Astrocyte (in vitro differentiated cells and primary cell): ENCODE data around the gene SNX24. TPM values are rescaled to one million over a fixed set of nuclear protein-coding genes. Genes with fewer than 3 reads are reported as not detected.

Experiments
- DNase-seq: peaks from one replicate; pipeline ENCODE4 v3.0.0-alpha.2; 2010; ENCODE audit warnings: low read depth
- FAIRE-seq: peaks from 2 replicates; lab custom pipeline; 2011; peaks lifted over from hg19 to GRCh38; lab: Jason Lieb, UNC
- H2AFZ ChIP-seq: 2 replicates; pipeline ENCODE4 v1.6.0; 2012; ENCODE audit warnings: low read depth, low read length, inconsistent platforms
- H3K27ac ChIP-seq: 2 replicates; pipeline ENCODE4 v1.5.1; 2011; ENCODE audit warnings: low read depth, low read length, inconsistent platforms
- H3K27me3 ChIP-seq: 2 replicates; pipeline ENCODE4 v1.6.0; 2011; ENCODE audit warnings: low read length, inconsistent platforms; ENCODE audit not compliant: insufficient read depth
- H3K36me3 ChIP-seq: 2 replicates; pipeline ENCODE4 v1.5.1; 2011; ENCODE audit warnings: low read length, inconsistent platforms; ENCODE audit not compliant: insufficient read depth
- H3K4me1 ChIP-seq: 2 replicates; pipeline ENCODE4 v1.5.1; 2011; ENCODE audit warnings: low read length, inconsistent platforms; ENCODE audit not compliant: insufficient read depth
- H3K4me2 ChIP-seq: 2 replicates; pipeline ENCODE4 v1.6.0; 2012; ENCODE audit warnings: low read length, inconsistent platforms
- H3K4me3 ChIP-seq: 2 replicates; pipeline ENCODE4 v1.5.1; 2011; ENCODE audit warnings: low read depth, mild to moderate bottlenecking, low read length, inconsistent platforms; ENCODE audit not compliant: insufficient read depth
- H3K79me2 ChIP-seq: 2 replicates; pipeline ENCODE4 v1.6.0; 2012; ENCODE audit warnings: mild to moderate bottlenecking, low read length, inconsistent platforms; ENCODE audit not compliant: insufficient read depth
- H3K9ac ChIP-seq: 2 replicates; pipeline ENCODE4 v1.6.0; 2012; ENCODE audit warnings: mild to moderate bottlenecking, low read length, inconsistent platforms
- H3K9me3 ChIP-seq: 2 replicates; pipeline ENCODE4 v1.5.1; 2012; ENCODE audit warnings: low read depth, mild to moderate bottlenecking, low read length, inconsistent platforms; ENCODE audit not compliant: insufficient read depth
- H4K20me1 ChIP-seq: 2 replicates; pipeline ENCODE4 v1.6.0; 2012; ENCODE audit warnings: low read length, inconsistent platforms; ENCODE audit not compliant: insufficient read depth
- H3K27ac Mint-ChIP-seq: one replicate; pipeline ENCODE4 v1.8.0; 2021; ENCODE audit warnings: mild to moderate bottlenecking, mixed read lengths; ENCODE audit not compliant: unreplicated experiment
- H3K27me3 Mint-ChIP-seq: one replicate; pipeline ENCODE4 v1.8.0; 2021; ENCODE audit warnings: low read depth, mixed read lengths; ENCODE audit not compliant: unreplicated experiment
- H3K36me3 Mint-ChIP-seq: one replicate; pipeline ENCODE4 v1.8.0; 2021; ENCODE audit warnings: low read depth, mixed read lengths; ENCODE audit not compliant: unreplicated experiment
- H3K4me1 Mint-ChIP-seq: one replicate; pipeline ENCODE4 v1.8.0; 2021; ENCODE audit warnings: low read depth, mixed read lengths; ENCODE audit not compliant: unreplicated experiment
- H3K4me3 Mint-ChIP-seq: one replicate; pipeline ENCODE4 v1.8.0; 2021; ENCODE audit warnings: mild to moderate bottlenecking, moderate library complexity, mixed read lengths; ENCODE audit not compliant: unreplicated experiment
- H3K9me3 Mint-ChIP-seq: one replicate; pipeline ENCODE4 v1.8.0; 2021; ENCODE audit warnings: mild to moderate bottlenecking, mixed read lengths; ENCODE audit not compliant: unreplicated experiment
- CTCF ChIP-seq: IDR thresholded peaks from 2 replicates; pipeline ENCODE4 v1.5.1; 2011; ENCODE audit warnings: low read depth, mild to moderate bottlenecking, inconsistent platforms, low read length, moderate library complexity; ENCODE audit not compliant: insufficient read depth
- EZH2 ChIP-seq: IDR thresholded peaks from 2 replicates; pipeline ENCODE4 v1.6.1; 2012; ENCODE audit warnings: mild to moderate bottlenecking, low read length, inconsistent platforms; ENCODE audit not compliant: insufficient read depth
- total RNA-seq: library from RNA; stranded (reverse); gene quantifications from 2 replicates; pipeline ENCODE4 v1.2.1, GENCODE V29; 2021

The SNX24 gene
- total RNA-seq, 1 donor from 2014 or later: 44.6 TPM

- H3K4me1 Mint-ChIP-seq: peaks cover 5% of the 10 kb centered on the region
- peaks cover 8% of the 10 kb centered on the region for H3K36me3 Mint-ChIP-seq
- no peak for TF ChIP-seq CTCF
- TF ChIP-seq EZH2: no peak
- H3K9ac ChIP-seq: no peak overlapping the region
- no peaks in the 10 kb centered on the region for H3K9me3 ChIP-seq
- no peak overlapping the region for H3K27ac ChIP-seq
- no peak overlapping the region for H2AFZ ChIP-seq
- FAIRE-seq (no peak), DNase-seq (no peak)
- H3K4me3 ChIP-seq: no peak overlapping the region
- peaks cover 2% of the 10 kb centered on the region for H3K9me3 Mint-ChIP-seq
- no peaks in the 10 kb centered on the region for H3K27me3 Mint-ChIP-seq
- no peaks in the 10 kb centered on the region for H3K36me3 ChIP-seq
- H3K27me3 ChIP-seq: no peaks in the 10 kb centered on the region
- no peak overlapping the region for H3K4me2 ChIP-seq
- no peak overlapping the region for H3K27ac Mint-ChIP-seq
- H4K20me1 ChIP-seq: peaks cover 9% of the 10 kb centered on the region
- H3K4me1 ChIP-seq: peaks cover 5% of the 10 kb centered on the region
- H3K4me3 Mint-ChIP-seq: no peak overlapping the region
- H3K79me2 ChIP-seq: no peaks in the 10 kb centered on the region
These were observed 131.9 kb downstream of the SNX24 start for GRCh38 chr5:122977319-122977718.

- TF ChIP-seq CTCF: no peak
- TF ChIP-seq EZH2: no peak
- FAIRE-seq: no peak
- H3K27me3 Mint-ChIP-seq: no peaks in the 10 kb centered on the region
These were observed 132.7 kb downstream of the SNX24 start for GRCh38 chr5:122978068-122978467.

GRCh38 chr5:122978644-122979297, 133.4 kb downstream of the SNX24 start:
- TF ChIP-seq EZH2: no peak
- no peak for TF ChIP-seq CTCF
- Mint-ChIP-seq H3K27me3 (no peaks in the 10 kb centered on the region), H3K9me3 (peaks cover 2% of the 10 kb centered on the region), H3K4me3 (no peak overlapping the region), H3K27ac (no peak overlapping the region), H3K36me3 (peaks cover 3% of the 10 kb centered on the region), H3K4me1 (no peaks in the 10 kb centered on the region)
- H3K9ac ChIP-seq: no peak overlapping the region
- no peaks in the 10 kb centered on the region for H3K4me1 ChIP-seq
- no peaks in the 10 kb centered on the region for H3K79me2 ChIP-seq
- no peak overlapping the region for H2AFZ ChIP-seq
- H3K27ac ChIP-seq: no peak overlapping the region
- peaks cover 9% of the 10 kb centered on the region for H4K20me1 ChIP-seq
- H3K4me2 ChIP-seq: no peak overlapping the region
- DNase-seq (no peak), FAIRE-seq (no peak)
- H3K4me3 ChIP-seq: no peak overlapping the region
- no peaks in the 10 kb centered on the region for H3K27me3 ChIP-seq
- no peaks in the 10 kb centered on the region for H3K36me3 ChIP-seq
- no peaks in the 10 kb centered on the region for H3K9me3 ChIP-seq

More at GRCh38 chr5:122978068-122978467, 132.7 kb downstream of the SNX24 start:
- Histone ChIP-seq H3K27ac (no peak overlapping the region), H3K9me3 (no peaks in the 10 kb centered on the region), H3K36me3 (no peaks in the 10 kb centered on the region), H3K27me3 (no peaks in the 10 kb centered on the region), H4K20me1 (peaks cover 9% of the 10 kb centered on the region), H3K4me3 (no peak overlapping the region), H3K79me2 (no peaks in the 10 kb centered on the region), H3K4me2 (no peak overlapping the region), H2AFZ (no peak overlapping the region), H3K9ac (no peak overlapping the region), H3K4me1 (peaks cover 4% of the 10 kb centered on the region)
- no peak overlapping the region for H3K27ac Mint-ChIP-seq
- H3K4me3 Mint-ChIP-seq: no peak overlapping the region
- peaks cover 4% of the 10 kb centered on the region for H3K36me3 Mint-ChIP-seq
- no peak for DNase-seq
- peaks cover 2% of the 10 kb centered on the region for H3K4me1 Mint-ChIP-seq
- peaks cover 2% of the 10 kb centered on the region for H3K9me3 Mint-ChIP-seq
